NCI-H226 (cell line): ENCODE measurements around the gene GPD1L.

Source experiments
- DNase-seq: peaks from one replicate; pipeline ENCODE4 v3.0.0-alpha.2; 2015

The GPD1L gene

GRCh38 chr3:32140943-32141342 is 34.5 kb downstream of the GPD1L start:
- peak; percentile 79 for DNase-seq

DNA sequence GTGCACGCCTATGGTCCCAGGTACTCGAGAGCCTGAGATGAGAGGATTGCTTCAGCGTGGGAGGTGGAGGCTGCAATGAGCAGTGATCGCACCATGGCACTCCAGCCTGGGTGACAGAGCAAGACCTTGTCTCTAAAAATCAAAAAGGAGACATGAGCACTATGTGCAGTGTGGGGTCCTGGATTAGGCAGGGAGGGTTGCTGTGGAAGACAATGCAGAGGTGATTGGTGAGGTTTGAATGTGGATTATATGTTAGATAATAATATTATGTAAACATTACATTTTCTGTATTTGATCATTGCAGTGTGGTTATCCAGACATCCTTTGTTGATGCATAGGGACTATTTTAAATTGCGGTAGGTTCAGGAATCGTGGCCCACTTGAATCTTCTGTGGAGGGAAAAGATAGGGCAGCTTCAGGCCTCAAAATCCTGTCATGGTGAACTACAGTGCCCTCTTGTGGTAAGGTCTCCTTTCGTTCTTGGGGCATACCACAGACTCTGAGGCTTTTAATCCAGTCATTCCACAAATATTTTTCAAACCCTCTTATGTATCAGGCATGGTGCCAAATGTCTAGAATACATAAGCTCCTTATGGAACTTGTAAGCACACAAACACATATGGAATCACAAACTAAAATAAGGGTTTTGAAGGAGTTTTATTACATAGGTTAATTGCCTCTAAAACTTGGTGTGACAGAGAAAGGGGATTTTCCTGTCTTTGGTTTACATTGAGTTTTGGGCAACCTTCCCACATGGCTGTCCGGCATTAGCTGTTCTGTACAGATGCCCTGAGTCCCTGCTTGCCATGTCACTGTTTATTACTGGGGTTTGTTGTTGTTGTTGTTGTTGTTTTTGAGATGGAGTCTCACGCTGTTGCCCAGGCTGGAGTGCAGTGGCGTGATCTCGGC is 37.7 kb downstream of the GPD1L start:
- DNase-seq, result peak; percentile 74

DNA sequence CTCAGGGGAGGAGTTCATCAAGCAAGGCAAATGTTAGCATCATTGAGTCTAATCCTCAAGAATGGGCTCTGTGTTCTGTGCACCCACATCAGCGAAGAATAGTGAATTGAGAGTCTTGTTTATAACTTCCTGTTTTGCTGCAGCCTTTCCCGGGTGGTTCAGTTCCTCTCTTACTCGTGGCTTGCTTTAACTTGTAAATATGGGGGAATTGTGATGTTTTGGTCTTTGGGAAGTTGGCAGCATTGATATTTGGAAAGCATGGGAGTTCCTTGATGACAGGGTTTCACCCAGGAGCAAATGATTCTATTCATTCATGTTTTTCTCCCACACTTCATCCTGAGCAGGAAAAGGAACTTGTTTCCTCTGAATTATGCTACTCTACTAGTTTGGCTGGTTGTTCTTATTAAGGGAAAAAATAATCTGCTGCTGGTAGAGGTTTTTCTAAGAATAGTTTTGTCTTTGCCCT is 40.4 kb downstream of the GPD1L start:
- no peak for DNase-seq

GRCh38 chr3:32147509-32147908 is 41.1 kb downstream of the GPD1L start:
- no peak for DNase-seq

DNA sequence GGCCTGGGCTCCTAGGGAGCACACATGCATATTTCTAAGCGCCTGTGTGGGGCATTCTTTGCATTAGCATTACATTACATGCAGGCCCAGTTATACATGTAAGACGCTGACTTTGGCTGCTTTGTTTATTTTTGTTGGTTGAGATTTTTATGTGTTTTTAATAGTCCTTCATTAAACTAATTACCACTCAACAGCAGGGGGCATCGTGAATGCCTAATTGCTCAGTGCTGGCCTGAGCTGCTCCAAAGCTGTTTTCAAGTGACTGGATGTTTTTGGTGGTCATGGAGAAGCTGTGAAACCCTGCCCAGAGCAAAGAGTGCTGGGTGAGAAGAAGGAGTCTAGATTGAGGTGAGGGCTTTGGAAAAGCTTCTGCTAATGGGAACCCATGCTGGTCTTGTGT is 41.5 kb downstream of the GPD1L start:
- DNase-seq, result no peak

DNA sequence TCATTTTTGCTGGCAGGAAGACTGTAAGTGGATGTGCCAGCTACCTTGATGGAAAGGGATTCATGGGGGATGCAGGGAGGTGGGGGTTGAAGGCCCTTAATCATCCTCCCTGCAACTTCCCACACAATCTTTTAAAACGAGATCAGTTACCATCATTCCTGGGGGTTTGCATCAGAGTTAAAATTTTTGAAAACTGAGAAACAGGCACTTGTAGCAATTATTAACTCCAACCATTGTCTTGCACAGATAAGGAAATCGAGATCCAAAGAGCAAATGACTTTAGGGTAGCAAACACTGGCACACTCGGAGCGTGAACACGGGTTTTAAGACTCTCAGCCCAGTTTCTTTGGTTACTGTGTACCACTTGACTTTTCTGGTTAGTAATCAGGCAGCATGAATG is 41.9 kb downstream of the GPD1L start:
- DNase-seq, result peak; percentile 20

DNA sequence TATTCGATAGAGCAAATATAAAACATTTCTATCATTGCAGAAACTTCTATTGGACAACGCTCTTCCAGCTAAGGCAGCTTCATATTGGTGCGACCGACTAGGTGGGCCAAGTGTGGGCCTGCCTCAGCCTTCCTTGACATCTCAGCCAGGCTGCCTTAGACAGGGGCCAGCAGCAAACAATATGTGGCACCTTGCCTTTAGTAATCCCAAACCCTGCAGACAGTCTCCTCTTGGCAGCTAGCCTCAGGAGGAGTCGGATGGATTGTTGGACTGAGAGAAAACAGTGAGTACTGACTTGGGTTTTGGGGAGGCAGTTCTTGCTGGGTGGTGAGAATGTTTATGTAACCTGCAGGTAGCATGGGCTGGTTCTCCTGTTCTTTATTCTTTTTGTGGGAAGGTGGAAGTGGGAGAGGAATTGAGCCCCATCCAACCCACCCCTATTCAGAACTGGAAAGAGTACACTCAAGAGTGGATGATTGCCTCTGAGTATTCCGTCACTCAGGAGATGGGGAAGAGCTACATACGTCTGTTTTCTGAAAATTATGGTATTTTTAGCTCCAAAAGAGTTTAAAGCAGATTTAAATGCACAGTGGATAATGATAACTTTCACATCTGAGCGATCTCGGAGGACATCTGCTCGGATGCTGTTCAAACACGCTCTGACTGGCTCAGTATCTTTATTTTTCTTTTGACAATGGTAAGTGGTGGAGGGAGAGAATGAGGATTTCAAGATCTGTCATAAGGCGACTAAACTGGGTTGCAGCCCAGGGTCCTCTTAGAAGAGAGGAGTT is 47.2 kb downstream of the GPD1L start:
- DNase-seq, result no peak

GRCh38 chr3:32154205-32154579 is 47.8 kb downstream of the GPD1L start:
- DNase-seq, result peak; percentile 13

DNA sequence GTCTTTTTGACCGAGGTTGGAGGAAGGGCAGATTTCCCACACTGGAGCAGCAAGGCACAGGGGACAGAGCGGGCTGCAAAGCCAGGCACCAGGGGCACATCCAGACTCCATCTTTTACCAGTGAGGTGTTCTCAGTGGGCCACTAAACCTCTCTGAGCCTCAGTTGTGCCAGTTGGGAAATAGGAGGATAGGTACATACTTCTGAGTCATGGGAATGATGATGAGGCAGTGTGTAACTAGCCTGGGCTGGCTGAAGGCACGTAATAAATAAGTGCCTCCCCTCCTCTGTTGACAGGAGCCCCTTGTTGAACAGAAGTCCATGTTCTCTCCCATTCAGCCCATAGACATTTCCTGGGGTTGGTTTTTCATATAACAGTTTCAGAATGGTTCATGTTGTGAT is 48.7 kb downstream of the GPD1L start:
- no peak for DNase-seq

DNA sequence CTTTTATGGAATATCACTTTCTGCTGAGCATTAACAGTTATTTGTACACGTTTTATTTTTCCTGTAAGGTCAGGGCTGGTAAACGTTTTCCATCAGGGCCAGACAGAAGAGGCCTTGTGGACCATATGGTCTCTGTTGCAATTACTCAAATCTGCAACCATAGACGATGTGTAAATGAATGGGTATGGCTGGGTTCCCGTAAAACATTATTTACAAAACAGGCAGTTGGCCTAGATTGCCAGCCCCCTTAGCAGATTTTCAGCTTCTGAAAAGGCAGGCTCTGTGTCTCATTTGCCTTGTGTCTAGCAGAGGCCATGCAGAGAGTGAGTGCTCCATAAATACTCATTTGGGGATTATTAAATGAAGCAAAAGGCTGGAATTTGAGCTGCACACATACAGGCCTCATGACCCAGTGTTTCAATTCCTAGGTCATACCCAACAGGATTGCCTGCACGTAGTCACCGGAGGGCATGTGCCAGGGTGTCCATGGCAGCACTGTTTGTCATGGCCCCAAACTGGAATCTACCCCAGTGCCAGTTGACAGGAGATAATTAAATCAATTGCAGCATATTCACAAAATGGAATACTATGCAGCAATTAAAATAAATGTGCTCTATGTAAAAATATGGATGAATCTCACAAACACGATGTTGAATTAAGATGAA is 51.3 kb downstream of the GPD1L start:
- no peak for DNase-seq

GRCh38 chr3:32160706-32161214 is 54.3 kb downstream of the GPD1L start:
- no peak for DNase-seq

DNA sequence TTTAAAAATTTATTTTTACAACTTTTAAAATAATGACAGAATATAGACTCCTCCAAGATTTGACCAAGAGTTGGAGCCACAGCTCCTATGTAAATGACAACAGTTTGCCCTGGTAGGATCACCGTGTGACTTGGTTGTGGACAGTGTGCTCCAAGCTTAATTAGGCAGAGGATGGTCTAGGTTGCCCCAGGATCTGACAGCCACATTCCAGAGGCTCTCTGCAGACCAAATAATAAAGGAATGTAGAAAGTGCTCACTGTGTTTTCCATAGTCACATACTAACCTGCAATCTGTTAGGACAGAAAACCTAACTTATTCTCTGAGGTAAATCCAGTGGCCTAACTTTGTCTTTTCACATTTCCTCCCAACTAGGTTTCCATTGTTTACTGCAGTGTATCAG is 59.0 kb downstream of the GPD1L start:
- DNase-seq, result no peak

- no peak for DNase-seq
Observed at GRCh38 chr3:32166654-32167053, 60.2 kb downstream of the GPD1L start.

GRCh38 chr3:32172420-32172819 is 66.0 kb downstream of the GPD1L start:
- DNase-seq, result no peak

- peak; percentile 7 for DNase-seq
Observed at GRCh38 chr3:32175607-32176197, 69.3 kb downstream of the GPD1L start.

DNA sequence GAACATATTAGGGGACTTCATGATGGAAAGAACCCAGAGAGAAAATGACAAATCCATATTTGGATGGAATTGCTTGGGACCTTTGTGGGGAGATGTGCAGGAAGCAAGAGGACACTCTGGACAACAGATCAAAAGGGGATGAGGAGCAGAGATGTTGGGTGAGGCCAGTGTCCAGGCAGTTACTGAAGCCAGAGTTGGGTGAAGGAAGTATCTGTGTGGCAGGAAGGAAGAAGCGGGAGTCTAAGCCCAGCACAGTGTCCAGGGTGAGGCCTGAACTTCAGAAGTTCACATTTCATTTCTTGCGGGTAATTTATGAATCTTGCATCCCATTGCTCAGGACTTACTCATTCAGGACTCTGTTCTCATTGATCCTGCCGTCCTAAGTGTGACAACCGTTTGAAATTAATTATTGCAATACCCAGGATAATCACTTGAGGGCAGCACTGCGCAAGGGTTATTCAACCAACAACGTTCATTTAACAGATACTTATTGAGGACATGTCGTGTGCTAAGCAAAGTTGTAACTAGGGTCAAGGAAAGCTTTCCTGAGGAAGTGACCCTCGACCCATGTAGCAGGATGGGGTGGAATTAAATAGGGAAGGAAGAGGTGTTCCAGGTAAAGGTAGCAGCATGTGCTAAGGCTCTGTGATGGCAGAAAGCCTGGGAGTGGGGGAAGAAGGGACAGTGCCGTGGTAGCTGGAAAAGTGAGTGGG is 70.7 kb downstream of the GPD1L start:
- peak; percentile 18 for DNase-seq

GRCh38 chr3:32177702-32178198 is 71.3 kb downstream of the GPD1L start:
- peak; percentile 69 for DNase-seq

DNA sequence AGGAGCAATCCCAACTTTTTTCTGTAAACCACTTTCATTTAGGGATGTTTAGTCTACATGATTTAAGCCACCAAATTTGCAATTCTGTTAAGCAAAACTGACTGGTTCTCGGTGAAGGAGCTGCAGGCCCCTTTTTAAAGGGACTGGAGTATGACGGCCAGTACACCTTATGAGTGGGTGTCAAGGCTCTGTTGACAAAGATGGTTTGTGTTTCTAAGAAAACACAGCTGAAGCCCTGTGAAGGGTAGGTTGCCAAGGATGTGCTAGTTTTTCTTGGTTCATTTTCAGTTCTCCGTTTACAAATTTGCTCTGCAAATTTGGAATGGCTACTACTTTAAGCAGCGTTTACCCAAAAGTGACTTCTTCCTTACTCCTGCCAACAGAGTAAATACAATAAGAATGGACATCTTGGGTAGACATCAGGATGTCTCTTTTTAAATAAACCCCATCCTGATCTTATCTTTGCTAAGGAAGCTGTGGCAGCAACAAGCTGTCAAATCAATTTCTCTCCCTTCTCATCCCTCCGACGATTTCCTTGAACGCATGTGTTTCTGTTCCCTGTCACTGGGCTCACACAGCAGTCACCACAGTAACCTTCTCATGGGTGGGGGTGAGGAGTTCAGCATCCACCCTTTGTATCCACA is 73.8 kb downstream of the GPD1L start:
- DNase-seq, result no peak

DNA sequence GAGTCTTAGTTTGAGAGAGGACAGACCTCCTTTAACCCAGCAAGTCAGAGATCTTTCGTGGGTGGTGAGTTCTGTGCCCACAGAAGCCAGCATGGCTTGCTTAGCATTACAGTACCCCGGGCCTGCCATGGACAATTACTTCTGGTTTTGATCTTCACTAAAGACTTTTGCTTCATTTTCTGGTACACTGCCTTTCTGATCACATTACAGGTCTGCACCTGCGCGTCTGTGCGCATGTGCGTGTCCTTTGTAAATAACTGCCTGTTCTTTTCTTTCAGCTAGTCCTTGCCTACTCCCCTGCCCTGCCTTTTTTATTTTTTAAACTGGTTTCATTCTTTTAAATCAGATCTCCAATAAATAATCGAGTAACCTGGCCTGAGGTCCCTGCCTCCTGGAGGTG is 74.9 kb downstream of the GPD1L start:
- no peak for DNase-seq

- DNase-seq, result no peak
Observed at GRCh38 chr3:32181796-32182195, 75.4 kb downstream of the GPD1L start.

DNA sequence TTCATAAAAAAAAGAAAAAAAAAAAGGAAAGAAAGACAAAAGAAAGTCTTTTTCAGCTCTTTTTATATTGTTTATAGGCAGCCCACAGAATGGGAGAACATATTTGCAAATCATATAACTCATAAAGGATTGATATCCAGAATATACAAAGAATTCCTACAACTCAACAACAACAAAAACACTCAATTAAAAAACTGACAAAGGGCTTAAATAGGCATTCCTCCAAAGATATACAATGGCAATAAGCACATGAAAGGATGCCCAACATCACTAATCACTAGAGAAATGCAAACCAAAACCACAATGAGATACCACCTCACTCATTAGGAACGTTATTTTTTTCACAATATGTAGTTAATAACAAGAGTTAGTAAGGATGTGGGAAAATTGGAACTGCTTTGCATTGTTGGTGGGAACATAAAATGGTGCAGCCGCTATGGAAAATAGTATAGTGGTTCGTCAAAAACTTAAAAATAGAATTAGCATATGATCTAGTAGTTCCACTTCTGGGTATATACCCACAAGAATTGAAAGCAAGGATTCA is 77.8 kb downstream of the GPD1L start:
- no peak for DNase-seq
